Measurements from ENCODE around the gene AZGP1. TPM values are rescaled to one million over a fixed set of nuclear protein-coding genes. Genes with fewer than 3 reads are reported as not detected.
"Not testable (repeated sequence)": the region's sequence is repeated elsewhere in the genome, so short reads cannot be mapped to it uniquely, and the experiment has no call there.

Gene AZGP1
- total RNA-seq, 1 donor from 2014 or later = 94.1 TPM

DNA sequence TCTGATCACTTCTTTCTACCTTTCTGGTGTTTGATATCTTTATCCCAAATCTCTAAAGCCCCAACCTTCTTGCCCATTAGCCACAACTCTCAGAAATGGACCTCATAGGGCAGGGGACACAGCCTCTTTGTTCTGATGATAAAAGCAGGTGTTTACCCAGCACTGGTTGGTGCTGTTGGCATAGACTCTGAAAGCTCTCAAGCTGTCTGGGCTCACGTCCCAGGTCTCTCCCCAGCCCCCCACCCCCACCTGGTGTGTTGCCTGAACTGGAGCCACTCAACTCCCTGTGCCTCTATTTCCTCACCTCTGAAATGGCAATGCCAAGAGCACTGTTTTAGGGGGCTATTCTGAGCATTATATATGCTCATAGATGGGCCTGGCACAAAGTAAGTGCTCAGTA is 6.0 kb downstream of the AZGP1 start:
- DNase-seq (ENCODE audit: missing footprints); intact Hi-C loops (cut with DNase I): not testable (repeated sequence)
- ATAC-seq = peak; percentile 78

DNA sequence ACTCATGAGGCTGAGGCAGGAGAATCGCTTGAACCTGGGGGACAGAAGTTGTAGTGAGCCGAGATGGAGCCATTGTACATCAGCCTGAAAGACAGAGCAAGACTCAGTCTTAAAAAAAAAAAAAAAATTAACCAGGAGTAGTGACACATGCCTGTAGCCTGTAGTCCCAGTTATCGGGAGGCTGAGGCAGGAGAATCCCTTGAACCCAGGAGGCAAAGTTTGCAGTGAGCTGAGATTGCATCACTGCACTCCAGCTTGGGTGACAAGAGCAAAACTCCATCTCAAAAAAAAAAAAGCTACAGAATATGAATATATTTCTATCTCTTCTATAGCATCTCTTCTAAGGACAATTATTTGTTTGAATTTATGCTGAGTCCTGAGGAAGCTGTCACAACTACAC is 6.5 kb downstream of the AZGP1 start:
- ATAC-seq = no peak
- intact Hi-C loops (cut with DNase I) = no loop called here
- no peak for DNase-seq (ENCODE audit: missing footprints)

- ATAC-seq = no peak
- intact Hi-C loops (cut with DNase I) = no loop called here
- DNase-seq (ENCODE audit: missing footprints) = no peak
These were observed 17.1 kb downstream of the AZGP1 start for GRCh38 chr7:99958564-99959227.

DNA sequence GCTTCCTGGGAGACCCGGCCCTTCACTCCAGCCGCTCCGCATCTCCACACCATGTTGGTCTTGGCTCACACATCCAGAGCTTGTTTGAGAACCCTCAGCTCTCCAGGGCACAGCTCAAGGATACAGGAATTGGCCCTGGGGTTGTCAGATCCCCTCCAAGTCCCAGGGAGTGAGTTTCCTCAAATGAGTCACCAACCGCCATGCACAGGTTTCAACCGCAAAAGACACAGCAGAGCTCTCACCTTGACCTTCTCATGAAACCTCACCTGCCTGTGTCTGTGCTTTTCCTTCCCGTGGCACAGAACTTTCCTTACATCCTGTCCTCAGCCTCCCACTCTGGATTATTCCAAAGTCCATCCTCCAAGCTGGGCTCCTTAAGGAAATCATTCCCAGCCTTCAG is 20.6 kb downstream of the AZGP1 start:
- intact Hi-C loops (cut with DNase I) = no loop called here
- no peak for DNase-seq (ENCODE audit: missing footprints)
- no peak for ATAC-seq

DNA sequence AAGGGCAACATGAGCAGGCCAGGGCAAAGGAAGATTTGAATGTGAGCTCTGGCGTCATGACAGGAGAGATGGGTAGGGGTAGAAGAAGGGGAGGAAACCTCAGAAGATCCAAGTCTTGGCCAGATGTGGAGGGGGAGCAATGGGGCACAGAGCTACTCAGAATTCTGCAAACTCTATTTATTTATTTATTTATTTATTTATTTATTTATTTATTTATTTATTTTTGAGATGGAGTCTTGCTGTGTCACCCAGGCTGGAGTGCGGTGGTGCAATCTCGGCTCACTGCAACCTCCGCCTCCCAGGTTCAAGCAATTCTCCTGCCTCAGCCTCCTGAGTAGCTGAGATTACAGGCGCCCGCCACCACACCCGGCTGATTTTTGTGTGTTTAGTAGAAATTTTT is 21.2 kb downstream of the AZGP1 start:
- DNase-seq (ENCODE audit: missing footprints); ATAC-seq; intact Hi-C loops (cut with DNase I): not testable (repeated sequence)

DNA sequence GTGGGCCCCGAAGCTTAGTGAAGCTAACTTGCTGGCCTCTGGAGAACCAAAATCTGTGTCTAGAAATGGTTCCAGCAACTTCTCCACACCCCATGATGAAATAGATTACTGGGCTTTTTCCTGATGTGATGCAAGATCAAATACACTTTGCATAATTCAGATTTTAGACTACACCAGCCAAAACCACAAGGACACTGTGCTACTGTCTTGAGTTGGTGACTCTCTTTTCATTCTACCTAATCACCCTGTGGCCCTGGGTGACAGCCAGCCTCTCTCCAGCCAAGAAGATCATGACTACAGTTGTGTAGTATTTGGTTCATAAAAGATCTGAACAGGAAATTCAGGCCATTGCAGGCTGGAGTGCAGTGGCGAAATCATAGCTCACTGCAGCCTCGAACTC is 22.2 kb downstream of the AZGP1 start:
- no peak for ATAC-seq
- intact Hi-C loops (cut with DNase I) = no loop called here
- DNase-seq (ENCODE audit: missing footprints) = no peak

- ATAC-seq; DNase-seq (ENCODE audit: missing footprints); intact Hi-C loops (cut with DNase I): not testable (repeated sequence)
These were observed 23.2 kb downstream of the AZGP1 start for GRCh38 chr7:99952649-99953048.

DNA sequence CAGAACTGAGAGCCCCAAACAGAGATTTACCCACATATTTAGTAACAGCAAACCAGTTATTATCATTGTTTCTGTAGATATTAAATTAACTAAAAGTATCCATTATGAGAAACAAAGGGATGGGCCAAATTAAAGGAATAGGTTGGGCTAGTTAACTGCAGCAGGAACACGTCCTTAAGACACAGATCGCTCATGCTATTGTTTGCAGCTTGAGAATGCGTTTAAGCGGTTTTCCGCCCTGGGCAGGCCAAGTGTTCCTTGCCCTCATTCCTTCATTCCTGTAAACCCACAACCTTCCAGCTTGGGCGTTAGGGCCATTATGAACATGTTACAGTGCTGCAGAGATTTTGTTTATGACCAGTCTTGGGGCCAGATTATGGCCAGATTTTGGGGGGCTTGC is 25.0 kb downstream of the AZGP1 start:
- intact Hi-C loops (cut with DNase I); DNase-seq (ENCODE audit: missing footprints); ATAC-seq: not testable (repeated sequence)

GRCh38 chr7:99949645-99950228 is 26.1 kb downstream of the AZGP1 start:
- no peak for ATAC-seq
- intact Hi-C loops (cut with DNase I) = loop anchor here (2.0 kb wide), 1 partner anchor 21 kb away; the partner anchor contains the start of gene GJC3
- no peak for DNase-seq (ENCODE audit: missing footprints)

GRCh38 chr7:99947608-99948007 is 28.2 kb downstream of the AZGP1 start:
- DNase-seq (ENCODE audit: missing footprints) (no peak), ATAC-seq (no peak)

GRCh38 chr7:99944497-99945070 is 31.2 kb downstream of the AZGP1 start:
- ATAC-seq (no peak), DNase-seq (ENCODE audit: missing footprints) (no peak)
- intact Hi-C loops (cut with DNase I) = no loop called here

More at GRCh38 chr7:99947608-99948007, 28.2 kb downstream of the AZGP1 start:
- intact Hi-C loops (cut with DNase I) = loop anchor here (2.0 kb wide), 1 partner anchor 19 kb away; the partner anchor contains the start of gene GJC3

DNA sequence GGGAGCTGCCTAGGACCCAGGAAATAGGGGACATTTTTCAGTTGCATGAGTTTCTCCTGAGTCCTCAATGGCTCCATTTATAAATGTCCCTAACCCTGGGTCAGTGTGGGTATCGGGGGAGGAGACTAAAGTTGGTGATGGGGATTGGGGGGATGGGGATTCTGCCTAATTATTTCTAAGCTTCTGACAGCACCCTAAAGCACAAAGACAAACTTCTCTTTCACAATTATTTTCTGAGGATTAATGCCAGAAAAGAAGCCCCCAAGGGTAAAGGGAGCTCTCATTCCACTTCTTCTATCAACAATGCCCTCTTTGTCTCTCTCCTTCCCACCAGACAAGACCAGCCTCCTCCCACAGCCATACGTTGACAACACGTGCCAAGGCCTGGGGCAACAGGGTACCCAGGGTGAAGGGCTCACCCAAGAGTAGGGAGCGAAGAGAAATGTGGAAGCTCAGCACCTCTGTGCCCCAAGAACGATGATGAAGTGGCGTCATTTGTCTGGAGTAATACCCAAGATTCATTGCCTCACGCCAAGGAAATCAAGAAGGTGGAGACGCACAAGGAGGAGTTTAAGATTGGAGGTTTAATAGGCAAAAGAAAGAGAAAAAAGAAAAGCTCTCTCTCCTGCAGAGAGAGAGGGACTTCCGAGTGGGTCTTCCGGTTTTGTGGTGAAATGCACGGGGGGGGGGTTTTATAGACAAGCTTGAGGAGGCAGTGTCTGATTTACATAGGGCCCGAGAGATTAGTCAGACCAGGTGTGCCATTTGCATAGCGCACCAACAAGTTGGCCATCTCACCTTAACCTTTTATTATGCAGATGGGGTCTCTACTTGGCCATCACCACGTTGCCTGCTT is 32.0 kb downstream of the AZGP1 start:
- ATAC-seq (no peak), DNase-seq (ENCODE audit: missing footprints) (no peak)
- intact Hi-C loops (cut with DNase I) = no loop called here

DNA sequence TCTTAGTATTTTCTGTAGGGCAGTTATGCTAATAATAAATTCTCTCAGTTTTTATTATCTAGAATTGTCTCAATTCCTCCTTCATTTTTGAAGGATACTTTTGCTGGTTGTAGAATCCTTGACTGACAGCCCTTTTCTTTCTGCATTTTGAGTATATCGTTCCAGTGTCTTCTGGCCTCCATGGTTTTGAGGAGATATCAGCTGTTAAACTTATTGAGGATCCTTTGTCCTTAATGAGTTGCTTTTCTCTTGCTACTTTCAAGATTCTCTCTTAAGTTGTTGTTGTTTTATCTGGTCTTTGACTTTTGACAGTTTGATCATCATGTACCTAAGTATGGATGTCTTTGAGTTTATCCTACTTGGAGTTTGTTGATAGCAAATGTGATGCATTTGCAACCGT is 37.5 kb downstream of the AZGP1 start:
- intact Hi-C loops (cut with DNase I) = no loop called here
- ATAC-seq (no peak), DNase-seq (ENCODE audit: missing footprints) (no peak)

DNA sequence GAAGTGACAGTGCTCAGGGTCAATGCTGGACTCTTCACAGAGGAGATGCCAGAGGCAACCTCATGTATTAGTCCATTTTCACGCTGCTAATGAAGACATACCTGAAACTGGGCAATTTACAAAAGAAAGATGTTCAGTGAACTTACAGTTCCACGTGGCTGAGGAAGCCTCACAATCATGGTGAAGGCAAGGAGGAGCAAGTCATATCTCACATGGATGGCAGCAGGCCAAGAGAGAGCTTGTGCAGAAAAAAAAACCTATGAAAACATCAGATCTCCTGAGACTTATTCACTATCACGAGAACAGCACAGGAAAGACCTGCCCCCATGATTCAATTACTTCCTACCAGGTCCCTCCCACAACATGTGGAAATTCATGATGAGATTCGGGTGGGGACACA is 40.8 kb downstream of the AZGP1 start:
- ATAC-seq; DNase-seq (ENCODE audit: missing footprints); intact Hi-C loops (cut with DNase I): not testable (repeated sequence)

DNA sequence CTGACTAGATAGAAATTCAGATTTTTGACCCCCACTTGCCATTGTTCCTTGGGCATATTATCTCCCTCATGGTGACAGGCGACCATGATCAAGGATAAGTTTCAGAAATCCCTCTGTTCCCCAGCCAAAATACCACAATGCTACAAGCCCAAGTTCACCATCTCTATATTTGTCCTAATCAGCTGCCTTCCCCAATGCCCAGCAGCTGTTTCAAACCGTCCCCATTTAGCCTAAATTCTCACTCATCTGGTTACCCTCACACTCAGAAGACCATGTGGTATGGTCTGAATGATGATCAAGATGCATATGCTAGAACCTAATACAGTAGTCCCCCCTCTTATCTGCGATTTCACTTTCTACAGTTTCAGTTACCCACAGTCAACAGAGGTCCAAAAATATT is 45.5 kb downstream of the AZGP1 start:
- intact Hi-C loops (cut with DNase I) = no loop called here
- no peak for DNase-seq (ENCODE audit: missing footprints)
- no peak for ATAC-seq

GRCh38 chr7:99929730-99930053 is 46.1 kb downstream of the AZGP1 start:
- DNase-seq (ENCODE audit: missing footprints) (no peak), ATAC-seq (no peak)
- intact Hi-C loops (cut with DNase I) = loop anchor here (2.0 kb wide), 2 partner anchors 19 to 61 kb away; no protein-coding TSS in a partner anchor

GRCh38 chr7:99928994-99929729 is 46.7 kb downstream of the AZGP1 start, which contains the start of gene GJC3:
GJC3 (minus strand) TSS chr7:99929620; CDS start chr7:99929620, 0 bp downstream.
- DNase-seq (ENCODE audit: missing footprints) = peak; percentile 73
- intact Hi-C loops (cut with DNase I) = loop anchor here (2.0 kb wide), 2 partner anchors 20 to 62 kb away; no protein-coding TSS in a partner anchor
- peak; percentile 89 for ATAC-seq

DNA sequence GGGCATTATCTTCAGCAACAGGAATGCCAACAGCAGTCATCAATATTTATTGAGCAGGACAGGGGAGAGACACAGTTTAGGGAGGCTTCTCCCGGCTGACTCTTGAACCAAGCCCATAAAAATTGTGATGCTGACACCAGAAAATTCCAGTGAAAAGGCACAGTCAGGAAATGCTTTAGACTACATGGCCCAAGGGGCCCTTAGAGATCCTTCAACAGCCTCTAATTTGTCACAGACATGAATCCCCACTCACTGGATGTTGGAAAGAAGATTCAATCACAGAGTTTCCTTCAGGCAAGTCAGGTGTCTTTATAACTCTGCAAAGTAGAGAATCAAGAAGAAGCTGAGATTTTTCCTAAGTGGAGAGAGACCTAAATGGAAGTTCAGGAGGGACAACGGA is 47.6 kb downstream of the AZGP1 start:
- ATAC-seq (no peak), DNase-seq (ENCODE audit: missing footprints) (no peak)
- intact Hi-C loops (cut with DNase I) = loop anchor here (2.0 kb wide), 2 partner anchors 21 to 63 kb away; no protein-coding TSS in a partner anchor

Measured in Right ventricle myocardium inferior (tissue), 1 donor.